Adipose tissue (tissue), 3 donors: ENCODE data around the gene LDLR. TPM values are rescaled to one million over a fixed set of nuclear protein-coding genes. Genes with fewer than 3 reads are reported as not detected.
"Not testable (repeated sequence)": the region's sequence is repeated elsewhere in the genome, so short reads cannot be mapped to it uniquely, and the experiment has no call there.

Experiments
- H3K27ac ChIP-seq: one replicate; pipeline ENCODE4 v1.5.1; 2013; ENCODE audit warnings: low read depth, low read length
- WGBS, 3 donors: extraction: QIAGEN DNeasy Blood & Tissue Kit; methylation state at CpG; one replicate each; pipeline ENCODE4 v1.1.7; 2013; 5-methylcytosine and 5-hydroxymethylcytosine counted together
- polyA plus RNA-seq, 3 donors: library from polyadenylated mRNA; stranded (reverse); fragments of 200-250 nt; gene quantifications; one replicate each; pipeline ENCODE4 v1.2.3, GENCODE V29; 2013
- donor health status: healthy with polysubstance abuse.
- donor health status: Bipolar disorder and iron deficiency.
- donor health status: healthy.

Gene LDLR
- polyA plus RNA-seq, 3 donors, result 17.5 to 247 (median 49.3) TPM

GRCh38 chr19:11098327-11098726 is 9.1 kb downstream of the LDLR start:
- WGBS, 3 donors, result 96 to 100% (median 99%) methylated on average over 2 of the region's 2 CpGs
- no peak overlapping the region for H3K27ac ChIP-seq

GRCh38 chr19:11098861-11099260 is 9.6 kb downstream of the LDLR start:
- WGBS, 3 donors, result 78 to 83% (median 81%) methylated on average over 3 of the region's 3 CpGs
- no peak overlapping the region for H3K27ac ChIP-seq

- no peak overlapping the region for H3K27ac ChIP-seq
- WGBS, 3 donors, result 57 to 71% (median 59%) methylated on average over 12 of the region's 12 CpGs
These were observed 10.8 kb downstream of the LDLR start for GRCh38 chr19:11100049-11100448.

- WGBS, 3 donors, result 95 to 96% (median 95%) methylated on average over 5 of the region's 5 CpGs
These were observed 11.8 kb downstream of the LDLR start for GRCh38 chr19:11101057-11101456.

GRCh38 chr19:11102944-11103343 is 13.7 kb downstream of the LDLR start:
- 76 to 83% (median 82%) methylated on average over 16 of the region's 16 CpGs for WGBS, 3 donors
- no peak overlapping the region for H3K27ac ChIP-seq

More at GRCh38 chr19:11101057-11101456, 11.8 kb downstream of the LDLR start:
- H3K27ac ChIP-seq, result no peak overlapping the region

GRCh38 chr19:11103667-11104066 is 14.4 kb downstream of the LDLR start:
- H3K27ac ChIP-seq, result not testable (repeated sequence)
- 86 to 94% (median 91%) methylated on average over 10 of the region's 10 CpGs for WGBS, 3 donors

- 91 to 93% (median 93%) methylated on average over 36 of the region's 36 CpGs for WGBS, 3 donors
- H3K27ac ChIP-seq, result no peak overlapping the region
These were observed 15.9 kb downstream of the LDLR start for GRCh38 chr19:11105014-11105636.

- no peak overlapping the region for H3K27ac ChIP-seq
- WGBS, 3 donors, result 88 to 89% (median 89%) methylated on average over 13 of the region's 13 CpGs
These were observed 17.2 kb downstream of the LDLR start for GRCh38 chr19:11106477-11106876.

GRCh38 chr19:11108746-11109145 is 19.5 kb downstream of the LDLR start:
- 87 to 93% (median 89%) methylated on average over 6 of the region's 6 CpGs for WGBS, 3 donors

GRCh38 chr19:11111117-11111770 is 22.0 kb downstream of the LDLR start:
- H3K27ac ChIP-seq, result no peak overlapping the region
- WGBS, 3 donors, result 90 to 93% (median 93%) methylated on average over 15 of the region's 15 CpGs

More at GRCh38 chr19:11108746-11109145, 19.5 kb downstream of the LDLR start:
- no peak overlapping the region for H3K27ac ChIP-seq

GRCh38 chr19:11111771-11112144 is 22.5 kb downstream of the LDLR start:
- no peak overlapping the region for H3K27ac ChIP-seq
- 75 to 91% (median 91%) methylated on average over 5 to 8 of the region's 8 CpGs for WGBS, 3 donors

- 93 to 97% (median 94%) methylated on average over 26 to 27 of the region's 27 CpGs for WGBS, 3 donors
- no peak overlapping the region for H3K27ac ChIP-seq
These were observed 24.0 kb downstream of the LDLR start for GRCh38 chr19:11113140-11113708.

- H3K27ac ChIP-seq, result no peak overlapping the region
- WGBS, 3 donors, result 93 to 97% (median 93%) methylated on average over 5 of the region's 5 CpGs
These were observed 25.8 kb downstream of the LDLR start for GRCh38 chr19:11115042-11115441.

- 74 to 85% (median 77%) methylated on average over 11 of the region's 11 CpGs for WGBS, 3 donors
- H3K27ac ChIP-seq, result no peak overlapping the region
These were observed 26.7 kb downstream of the LDLR start for GRCh38 chr19:11115895-11116446.

GRCh38 chr19:11116507-11116906 is 27.2 kb downstream of the LDLR start:
- no peak overlapping the region for H3K27ac ChIP-seq
- 86 to 97% (median 97%) methylated on average over 9 of the region's 9 CpGs for WGBS, 3 donors

- 86 to 99% (median 95%) methylated on average over 12 to 17 of the region's 17 CpGs for WGBS, 3 donors
- not testable (repeated sequence) for H3K27ac ChIP-seq
These were observed 32.7 kb downstream of the LDLR start for GRCh38 chr19:11121963-11122362.

GRCh38 chr19:11123114-11123513 is 33.9 kb downstream of the LDLR start:
- H3K27ac ChIP-seq, result no peak overlapping the region
- 87 to 91% (median 90%) methylated on average over 13 of the region's 13 CpGs for WGBS, 3 donors

- not testable (repeated sequence) for H3K27ac ChIP-seq
- 94 to 99% (median 97%) methylated on average over 4 of the region's 4 CpGs for WGBS, 3 donors
These were observed 34.9 kb downstream of the LDLR start for GRCh38 chr19:11124157-11124556.

- H3K27ac ChIP-seq, result no peak overlapping the region
- WGBS, 3 donors, result 57 to 61% (median 60%) methylated on average over 11 of the region's 11 CpGs
These were observed 36.9 kb downstream of the LDLR start for GRCh38 chr19:11125994-11126685.
